Measurements from ENCODE around the gene CXCL8. TPM values are rescaled to one million over a fixed set of nuclear protein-coding genes. Genes with fewer than 3 reads are reported as not detected.

The CXCL8 gene
- total RNA-seq, 1 donor from 2014 or later = not detected

DNA sequence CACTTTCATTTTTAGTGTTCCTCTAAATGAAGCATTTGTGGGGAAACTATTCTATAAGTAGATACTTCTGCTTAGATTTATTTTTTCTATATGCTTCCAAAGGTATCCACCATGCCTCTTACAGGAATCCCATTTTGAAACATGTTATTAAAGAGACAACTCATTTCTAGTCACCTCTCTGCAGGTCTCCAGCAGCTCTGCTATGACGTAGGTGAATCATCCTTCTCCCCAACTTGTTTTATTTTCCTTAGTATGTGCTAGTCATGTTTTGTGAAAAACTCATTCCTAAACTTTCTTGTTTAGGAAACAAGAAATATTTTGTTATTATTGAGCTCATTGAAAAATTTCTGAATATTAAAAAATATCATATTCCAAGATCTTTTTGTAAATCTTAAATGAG is 12.8 kb downstream of the CXCL8 start:
- Histone ChIP-seq H3K27me3 (no peaks in the 10 kb centered on the region), H3K9me3 (no peaks in the 10 kb centered on the region), H3K36me3 (no peaks in the 10 kb centered on the region), H3K4me1 (no peaks in the 10 kb centered on the region), H3K27ac (no peak overlapping the region), H3K4me3 (no peak overlapping the region)
- TF ChIP-seq, protein P1, sequence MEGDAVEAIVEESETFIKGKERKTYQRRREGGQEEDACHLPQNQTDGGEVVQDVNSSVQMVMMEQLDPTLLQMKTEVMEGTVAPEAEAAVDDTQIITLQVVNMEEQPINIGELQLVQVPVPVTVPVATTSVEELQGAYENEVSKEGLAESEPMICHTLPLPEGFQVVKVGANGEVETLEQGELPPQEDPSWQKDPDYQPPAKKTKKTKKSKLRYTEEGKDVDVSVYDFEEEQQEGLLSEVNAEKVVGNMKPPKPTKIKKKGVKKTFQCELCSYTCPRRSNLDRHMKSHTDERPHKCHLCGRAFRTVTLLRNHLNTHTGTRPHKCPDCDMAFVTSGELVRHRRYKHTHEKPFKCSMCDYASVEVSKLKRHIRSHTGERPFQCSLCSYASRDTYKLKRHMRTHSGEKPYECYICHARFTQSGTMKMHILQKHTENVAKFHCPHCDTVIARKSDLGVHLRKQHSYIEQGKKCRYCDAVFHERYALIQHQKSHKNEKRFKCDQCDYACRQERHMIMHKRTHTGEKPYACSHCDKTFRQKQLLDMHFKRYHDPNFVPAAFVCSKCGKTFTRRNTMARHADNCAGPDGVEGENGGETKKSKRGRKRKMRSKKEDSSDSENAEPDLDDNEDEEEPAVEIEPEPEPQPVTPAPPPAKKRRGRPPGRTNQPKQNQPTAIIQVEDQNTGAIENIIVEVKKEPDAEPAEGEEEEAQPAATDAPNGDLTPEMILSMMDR (IDR thresholded peaks at IDR 0.05) = no peak
- DNase-seq (ENCODE audit: low spot score in 2 of 2) = no peak
- intact Hi-C loops (cut with DNase I) = no loop called here

DNA sequence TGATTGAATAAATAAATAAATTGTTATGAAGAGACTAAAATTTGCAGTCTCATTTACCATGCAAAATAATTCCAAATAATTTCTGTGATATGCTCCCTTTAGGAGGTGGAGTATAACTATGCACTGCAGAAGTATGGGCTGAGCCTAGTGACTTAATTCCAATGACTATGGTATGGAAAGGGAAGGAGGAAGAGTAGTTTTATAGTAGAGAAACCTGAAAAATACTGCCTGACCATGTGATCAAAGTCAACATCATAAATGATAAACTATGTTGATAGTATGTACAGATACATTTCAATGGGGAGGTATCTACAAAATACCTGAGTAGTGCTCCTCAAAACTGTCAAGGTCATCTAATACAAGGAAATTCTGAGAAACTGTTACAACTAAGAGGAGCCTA is 14.6 kb downstream of the CXCL8 start:
- no peaks in the 10 kb centered on the region for H3K36me3 ChIP-seq
- H3K4me3 ChIP-seq = no peak overlapping the region
- no peaks in the 10 kb centered on the region for H3K27me3 ChIP-seq
- intact Hi-C loops (cut with DNase I) = no loop called here
- no peak for DNase-seq (ENCODE audit: low spot score in 2 of 2)
- TF ChIP-seq, protein P1 (IDR thresholded peaks at IDR 0.05) = no peak
- no peak overlapping the region for H3K27ac ChIP-seq
- no peaks in the 10 kb centered on the region for H3K4me1 ChIP-seq
- no peaks in the 10 kb centered on the region for H3K9me3 ChIP-seq

DNA sequence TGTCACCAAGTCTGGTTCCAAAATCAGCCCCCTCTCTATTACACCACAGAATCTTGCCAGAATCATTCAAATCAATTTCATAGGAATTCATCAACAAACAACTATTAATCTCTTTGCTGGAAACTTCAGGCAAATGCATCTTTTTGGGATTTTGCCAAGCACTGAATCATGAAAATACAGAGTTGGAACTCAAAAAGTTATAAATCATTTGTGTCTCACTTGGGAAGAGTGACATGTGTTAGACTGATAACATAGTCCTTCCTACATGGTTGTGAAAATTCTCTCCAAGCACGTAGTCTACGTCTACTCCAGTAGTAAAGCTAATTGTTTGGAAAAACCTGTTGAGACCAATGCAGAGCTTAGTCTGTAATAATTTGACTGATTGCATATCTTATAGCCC is 19.0 kb downstream of the CXCL8 start:
- Histone ChIP-seq H3K27ac (no peak overlapping the region), H3K4me1 (no peaks in the 10 kb centered on the region), H3K9me3 (no peaks in the 10 kb centered on the region), H3K27me3 (no peaks in the 10 kb centered on the region), H3K36me3 (no peaks in the 10 kb centered on the region), H3K4me3 (no peak overlapping the region)
- TF ChIP-seq, protein P1 (IDR thresholded peaks at IDR 0.05) = no peak
- intact Hi-C loops (cut with DNase I) = no loop called here
- DNase-seq (ENCODE audit: low spot score in 2 of 2) = no peak

DNA sequence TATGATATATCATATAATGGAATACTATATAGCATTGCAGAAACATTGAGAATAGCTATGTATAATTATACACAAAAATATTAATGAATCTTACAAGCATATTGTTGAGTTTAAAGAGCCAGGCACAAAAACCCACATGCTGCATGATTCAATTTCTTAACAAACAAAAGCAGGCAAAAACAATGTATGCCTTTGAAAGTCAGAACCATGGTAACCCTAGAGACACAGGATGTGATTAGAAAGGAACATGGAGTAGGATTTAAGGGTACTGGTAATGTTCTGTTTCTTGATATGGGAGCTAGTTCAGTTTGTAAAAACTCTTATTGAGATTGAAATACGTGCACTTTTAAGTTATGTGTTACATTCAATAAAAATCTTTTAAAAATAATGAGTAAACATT is 21.5 kb downstream of the CXCL8 start:
- Histone ChIP-seq H3K4me3 (no peak overlapping the region), H3K27me3 (no peaks in the 10 kb centered on the region), H3K27ac (no peak overlapping the region), H3K4me1 (no peaks in the 10 kb centered on the region), H3K9me3 (no peaks in the 10 kb centered on the region), H3K36me3 (no peaks in the 10 kb centered on the region)
- intact Hi-C loops (cut with DNase I) = no loop called here
- DNase-seq (ENCODE audit: low spot score in 2 of 2) = no peak
- TF ChIP-seq, protein P1 (IDR thresholded peaks at IDR 0.05) = no peak

DNA sequence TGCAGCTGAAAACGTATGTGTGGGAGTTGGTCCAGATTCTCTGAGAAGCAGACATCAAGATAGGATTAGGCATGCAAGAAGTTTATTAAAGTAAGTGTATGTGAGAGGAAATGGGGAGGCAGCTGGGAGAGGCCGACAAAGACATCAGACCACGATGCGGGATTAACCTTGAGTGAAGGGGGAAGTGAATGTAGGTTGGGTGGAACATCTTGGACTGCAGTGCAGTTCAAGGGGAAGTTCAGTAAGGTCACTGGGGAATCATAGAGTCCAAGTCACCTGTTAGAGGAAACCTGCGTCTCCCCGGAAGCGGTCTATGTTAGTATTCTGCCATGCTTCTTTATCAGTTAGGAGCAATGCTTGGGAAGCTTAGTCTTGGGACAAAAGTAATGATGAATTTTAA is 22.0 kb downstream of the CXCL8 start:
- TF ChIP-seq, protein P1 (IDR thresholded peaks at IDR 0.05) = no peak
- H3K4me1 ChIP-seq = no peaks in the 10 kb centered on the region
- no peaks in the 10 kb centered on the region for H3K9me3 ChIP-seq
- no peak for DNase-seq (ENCODE audit: low spot score in 2 of 2)
- intact Hi-C loops (cut with DNase I) = no loop called here
- no peaks in the 10 kb centered on the region for H3K36me3 ChIP-seq
- no peaks in the 10 kb centered on the region for H3K27me3 ChIP-seq
- H3K27ac ChIP-seq = no peak overlapping the region
- H3K4me3 ChIP-seq = no peak overlapping the region

DNA sequence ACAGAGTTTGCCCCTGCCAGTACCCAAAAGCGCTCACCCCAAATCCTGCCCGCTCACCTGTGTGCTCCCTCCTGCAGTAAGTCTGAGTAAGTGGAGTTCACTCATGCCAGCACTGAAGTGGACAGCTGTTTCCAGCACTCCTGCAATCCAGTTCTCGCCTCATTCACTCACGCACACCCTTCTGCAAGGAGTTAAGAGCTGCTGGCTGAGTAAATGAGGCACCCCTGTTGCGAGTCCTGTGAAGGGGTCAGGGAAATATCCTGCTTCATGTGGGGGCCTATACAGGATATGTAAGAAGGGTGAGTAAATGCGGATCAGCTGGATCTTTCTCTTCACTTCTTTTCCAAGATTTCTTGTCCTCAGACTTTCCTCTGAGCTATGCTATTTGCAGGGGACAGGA is 23.5 kb downstream of the CXCL8 start:
- H3K27me3 ChIP-seq = no peaks in the 10 kb centered on the region
- no peak for DNase-seq (ENCODE audit: low spot score in 2 of 2)
- H3K36me3 ChIP-seq = no peaks in the 10 kb centered on the region
- TF ChIP-seq, protein P1 (IDR thresholded peaks at IDR 0.05) = no peak
- no peaks in the 10 kb centered on the region for H3K4me1 ChIP-seq
- H3K4me3 ChIP-seq = no peak overlapping the region
- no peak overlapping the region for H3K27ac ChIP-seq
- no peaks in the 10 kb centered on the region for H3K9me3 ChIP-seq
- intact Hi-C loops (cut with DNase I) = no loop called here

All from ascending aorta (tissue), 2 donors.